ENCODE measurements around the gene COQ10A. TPM values are rescaled to one million over a fixed set of nuclear protein-coding genes. Genes with fewer than 3 reads are reported as not detected.

The COQ10A gene
- total RNA-seq, 4 donors from 2014 or later = 6.7 to 51.5 (median 27.9) TPM

GRCh38 chr12:56300644-56301464 lies 34.1 kb downstream of the COQ10A start:
- Histone ChIP-seq H3K4me3 (peak overlapping the region; percentile 29 to 94 (median 81)), H3K27me3 (no peaks in the 10 kb centered on the region), H3K27ac (peak overlapping the region; percentile 95 to 98 (median 97)), H3K36me3 (peaks cover 0 to 10% (median 0%) of the 10 kb centered on the region in 4 donors), H3K4me1 (peaks cover 21 to 59% (median 32%) of the 10 kb centered on the region in 4 donors), H3K9me3 (no peaks in the 10 kb centered on the region)
- TF ChIP-seq, protein P1, sequence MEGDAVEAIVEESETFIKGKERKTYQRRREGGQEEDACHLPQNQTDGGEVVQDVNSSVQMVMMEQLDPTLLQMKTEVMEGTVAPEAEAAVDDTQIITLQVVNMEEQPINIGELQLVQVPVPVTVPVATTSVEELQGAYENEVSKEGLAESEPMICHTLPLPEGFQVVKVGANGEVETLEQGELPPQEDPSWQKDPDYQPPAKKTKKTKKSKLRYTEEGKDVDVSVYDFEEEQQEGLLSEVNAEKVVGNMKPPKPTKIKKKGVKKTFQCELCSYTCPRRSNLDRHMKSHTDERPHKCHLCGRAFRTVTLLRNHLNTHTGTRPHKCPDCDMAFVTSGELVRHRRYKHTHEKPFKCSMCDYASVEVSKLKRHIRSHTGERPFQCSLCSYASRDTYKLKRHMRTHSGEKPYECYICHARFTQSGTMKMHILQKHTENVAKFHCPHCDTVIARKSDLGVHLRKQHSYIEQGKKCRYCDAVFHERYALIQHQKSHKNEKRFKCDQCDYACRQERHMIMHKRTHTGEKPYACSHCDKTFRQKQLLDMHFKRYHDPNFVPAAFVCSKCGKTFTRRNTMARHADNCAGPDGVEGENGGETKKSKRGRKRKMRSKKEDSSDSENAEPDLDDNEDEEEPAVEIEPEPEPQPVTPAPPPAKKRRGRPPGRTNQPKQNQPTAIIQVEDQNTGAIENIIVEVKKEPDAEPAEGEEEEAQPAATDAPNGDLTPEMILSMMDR (IDR thresholded peaks at IDR 0.05) = no peak
- TF ChIP-seq POLR2AphosphoS5 (IDR thresholded peaks at IDR 0.05) (no peak), POLR2A (IDR thresholded peaks at IDR 0.05) (no peak), EP300 (IDR thresholded peaks at IDR 0.05; ENCODE audit: low read depth) (no peak)
- 49 to 100% methylated on average over 3 to 21 of the region's 21 CpGs for WGBS, 2 donors (ENCODE audit: low coverage in 1 of 2)
- in situ Hi-C loops (cut with MboI; ENCODE audit: low pct_ligation_motif_present in 1 of 4, low pct_unique_long_range_greater_than_20kb in 1 of 4, low sequenced_read_pairs in 3 of 4) (no loop called here), intact Hi-C loops (cut with DNase I; ENCODE audit: low total_unique reads) (no loop called here)
- DNase-seq = no peak

- Histone ChIP-seq H3K4me1 (peaks cover 5 to 25% (median 9%) of the 10 kb centered on the region in 4 donors), H3K27me3 (no peaks in the 10 kb centered on the region), H3K36me3 (peaks cover 0 to 22% (median 2%) of the 10 kb centered on the region in 4 donors), H3K27ac (no peak overlapping the region), H3K4me3 (no peak overlapping the region), H3K9me3 (no peaks in the 10 kb centered on the region)
- intact Hi-C loops (cut with DNase I; ENCODE audit: low total_unique reads) = no loop called here
- in situ Hi-C loops (cut with MboI; ENCODE audit: low pct_ligation_motif_present in 1 of 4, low pct_unique_long_range_greater_than_20kb in 1 of 4, low sequenced_read_pairs in 3 of 4) = no loop called here
- TF ChIP-seq, protein P1 (IDR thresholded peaks at IDR 0.05) = no peak
- no peak for TF ChIP-seq POLR2A (IDR thresholded peaks at IDR 0.05)
- TF ChIP-seq EP300 (IDR thresholded peaks at IDR 0.05; ENCODE audit: low read depth) = no peak
- TF ChIP-seq POLR2AphosphoS5 (IDR thresholded peaks at IDR 0.05) = no peak
- 85% methylated on average over 3 of the region's 3 CpGs; no CpG with 5 or more reads in 1 of the 2 donors for whole genome bisulfite sequencing, 2 donors (ENCODE audit: low coverage in 1 of 2)
- no peak for DNase-seq
Measured at GRCh38 chr12:56304276-56304675, 37.5 kb downstream of the COQ10A start.

- no peak overlapping the region for H3K27ac ChIP-seq
- in situ Hi-C loops (cut with MboI; ENCODE audit: low pct_ligation_motif_present in 1 of 4, low pct_unique_long_range_greater_than_20kb in 1 of 4, low sequenced_read_pairs in 3 of 4) = no loop called here
- no peaks in the 10 kb centered on the region for H3K9me3 ChIP-seq
- no peak overlapping the region for H3K4me3 ChIP-seq
- H3K4me1 ChIP-seq = peaks cover 5 to 23% (median 7%) of the 10 kb centered on the region in 4 donors
- peaks cover 0 to 22% (median 2%) of the 10 kb centered on the region in 4 donors for H3K36me3 ChIP-seq
- DNase-seq = no peak
- no peaks in the 10 kb centered on the region for H3K27me3 ChIP-seq
- intact Hi-C loops (cut with DNase I; ENCODE audit: low total_unique reads) = no loop called here
- TF ChIP-seq POLR2AphosphoS5 (IDR thresholded peaks at IDR 0.05) (no peak), POLR2A (IDR thresholded peaks at IDR 0.05) (no peak), EP300 (IDR thresholded peaks at IDR 0.05; ENCODE audit: low read depth) (no peak)
- TF ChIP-seq, protein P1 (IDR thresholded peaks at IDR 0.05) = no peak
- 90 to 95% methylated on average over 4 to 8 of the region's 8 CpGs for WGBS, 2 donors (ENCODE audit: low coverage in 1 of 2)
Measured at GRCh38 chr12:56304872-56305590, 38.3 kb downstream of the COQ10A start.
